K562 (cell line): ENCODE measurements around the gene SYT17. TPM values are rescaled to one million over a fixed set of nuclear protein-coding genes. Genes with fewer than 3 reads are reported as not detected.

ENCODE experiments used
- ATAC-seq: fragments of 200-7000 bp; cut with Tn5 transposase; 3 replicates; pipeline ENCODE4 v1.9.1; 2020; ENCODE audit warnings: moderate library complexity
- BruUV-seq: library from RNA; stranded (reverse); fragments of 400-500 nt; replicated peaks from 2 replicates; lab custom pipeline; 2021; lab: Mats Ljungman, UMichigan
- CTCF ChIA-PET: fragments of 300-600 bp; formaldehyde crosslinking; extraction: SDS; loops from one replicate; lab custom pipeline; 2021; ENCODE audit warnings: low intra/inter-chr PET ratio; lab: Yijun Ruan, JAX
- POLR2A ChIA-PET: fragments of 300-600, 350-650 bp; sonication (Branson Sonifier 250); formaldehyde crosslinking; extraction: SDS; loops from one replicate; lab custom pipeline; 2021; ENCODE audit warnings: antibody characterized with exemption, inconsistent platforms; lab: Yijun Ruan, JAX
- DNase-seq, 4 experiments: peaks; one replicate each; pipeline versions ENCODE4 v3.0.0 to v3.0.0-alpha.2; 2011 to 2018; ENCODE audit warnings: low spot score in 3 of 4, mixed read lengths in 3 of 4; ENCODE audit errors: extremely low read depth in 1 of 4
- FAIRE-seq: peaks from 2 replicates; lab custom pipeline; 2011; peaks lifted over from hg19 to GRCh38; lab: Jason Lieb, UNC
- H2AFZ ChIP-seq: 2 replicates; pipeline ENCODE4 v1.6.0; 2011; ENCODE audit warnings: low read depth, low read length, control low read depth, inconsistent platforms
- H3K27ac ChIP-seq: fragments of 200-600 bp; 3 replicates; pipeline ENCODE4 v1.8.0; 2011; ENCODE audit warnings: low read depth, mild to moderate bottlenecking, control low read depth, inconsistent platforms, low read length, moderate library complexity, mixed read lengths; ENCODE audit errors: extremely low read depth
- H3K27me3 ChIP-seq, 2 experiments: fragments of 300-600 bp in 1 of 2; 2 replicates in 1 of 2; 3 replicates in 1 of 2; pipeline versions ENCODE4 v1.6.0 to v1.8.0; 2011; ENCODE audit warnings: inconsistent platforms in 2 of 2, low read length in 2 of 2, mild to moderate bottlenecking in 1 of 2, mixed read lengths in 1 of 2, moderate library complexity in 1 of 2; ENCODE audit not compliant: control insufficient read depth in 2 of 2, insufficient read depth in 2 of 2
- H3K36me3 ChIP-seq: fragments of 300-600 bp; 3 replicates; pipeline ENCODE4 v1.8.0; 2011; ENCODE audit warnings: mild to moderate bottlenecking, low read length, inconsistent platforms; ENCODE audit not compliant: control insufficient read depth, insufficient read depth
- H3K4me1 ChIP-seq, 2 experiments: fragments of 200-600 bp in 1 of 2; replicated peaks in 1 of 2; 2 replicates in 1 of 2; 3 replicates in 1 of 2; pipeline versions ENCODE4 v1.5.1 to v1.8.0; 2011; ENCODE audit warnings: inconsistent platforms in 2 of 2, low read length in 2 of 2, mild to moderate bottlenecking in 1 of 2, mixed read lengths in 1 of 2, moderate library complexity in 1 of 2; ENCODE audit not compliant: control insufficient read depth in 2 of 2, insufficient read depth in 2 of 2
- H3K4me2 ChIP-seq: 2 replicates; pipeline ENCODE4 v1.6.1; 2011; ENCODE audit warnings: low read length, control low read depth, inconsistent platforms, mixed read lengths; ENCODE audit not compliant: insufficient read depth
- H3K4me3 ChIP-seq: fragments of 200-600 bp; sonication (generic), shearing (Covaris generic); 2 replicates; pipeline ENCODE4 v1.5.1; 2016; ENCODE audit warnings: control low read depth, inconsistent platforms
- H3K79me2 ChIP-seq: fragments of 200-600 bp; 3 replicates; pipeline ENCODE4 v1.8.0; 2011; ENCODE audit warnings: low read length, inconsistent platforms; ENCODE audit not compliant: control insufficient read depth, insufficient read depth
- H3K9ac ChIP-seq, 2 experiments: 2 replicates each; pipeline versions ENCODE4 v1.6.0 to v1.6.1; 2011; ENCODE audit warnings: low read depth in 2 of 2, low read length in 2 of 2, control low read depth in 1 of 2, inconsistent platforms in 1 of 2, mild to moderate bottlenecking in 1 of 2, mixed read lengths in 1 of 2; ENCODE audit not compliant: insufficient read depth in 1 of 2
- H3K9me1 ChIP-seq: one replicate; pipeline ENCODE4 v1.6.0; 2011; ENCODE audit warnings: inconsistent platforms, mild to moderate bottlenecking, low read length, moderate library complexity; ENCODE audit not compliant: control insufficient read depth, insufficient read depth
- H3K9me3 ChIP-seq: replicated peaks from 2 replicates; pipeline ENCODE4 v1.5.1; 2011; ENCODE audit warnings: low read depth, low read length, inconsistent platforms; ENCODE audit not compliant: control insufficient read depth, insufficient read depth
- H4K20me1 ChIP-seq: replicated peaks from 2 replicates; pipeline ENCODE4 v1.6.1; 2011; ENCODE audit warnings: low read length, inconsistent platforms, mixed read lengths; ENCODE audit not compliant: control insufficient read depth, insufficient read depth
- CREB1 ChIP-seq, 2 experiments: sonication (generic) in 1 of 2; formaldehyde crosslinking in 1 of 2; IDR thresholded peaks; 2 replicates each; pipeline versions ENCODE4 v1.6.1 to v1.8.0; 2012 to 2022; ENCODE audit warnings: inconsistent platforms in 1 of 2, mild to moderate bottlenecking in 1 of 2, missing genetic modification reagents in 1 of 2, moderate library complexity in 1 of 2
- CSDE1 ChIP-seq, 2 experiments: fragments of 450-650 bp; IDR thresholded peaks; 2 replicates each; pipeline ENCODE4 v1.6.1; 2016; ENCODE audit warnings: mild to moderate bottlenecking in 1 of 2
- ERF ChIP-seq: fragments of 450-650 bp; formaldehyde crosslinking; IDR thresholded peaks from 2 replicates; pipeline ENCODE4 v1.4.0; 2020; ENCODE audit warnings: mild to moderate bottlenecking, mixed read lengths
- ESRRA ChIP-seq: fragments of 450-650 bp; IDR thresholded peaks from 2 replicates; pipeline ENCODE4 v1.6.1; 2014; ENCODE audit warnings: low read depth, mild to moderate bottlenecking, moderate library complexity, borderline replicate concordance
- HIVEP1 ChIP-seq: fragments of 250-450 bp; sonication (Bioruptor Pico); IDR thresholded peaks from 2 replicates; pipeline ENCODE4 v1.4.0; 2020; ENCODE audit warnings: mild to moderate bottlenecking
- MECOM ChIP-seq: fragments of 250-450 bp; sonication (Bioruptor Pico); IDR thresholded peaks from 2 replicates; pipeline ENCODE4 v1.8.0; 2022; ENCODE audit warnings: inconsistent platforms
- NELFE ChIP-seq: IDR thresholded peaks from 2 replicates; pipeline ENCODE4 v1.6.1; 2011; ENCODE audit warnings: mild to moderate bottlenecking; ENCODE audit not compliant: insufficient read depth, insufficient read length
- NR3C1 ChIP-seq: sonication (generic); formaldehyde crosslinking; IDR thresholded peaks from 2 replicates; pipeline ENCODE4 v1.8.1; 2022; ENCODE audit warnings: missing genetic modification reagents
- ZNF274 ChIP-seq: IDR thresholded peaks from 2 replicates; pipeline ENCODE4 v1.6.1; 2011; ENCODE audit warnings: low read depth, mild to moderate bottlenecking, low read length, moderate library complexity, borderline replicate concordance
- ZNF3 ChIP-seq: fragments of 250-450 bp; sonication (Bioruptor Pico); IDR thresholded peaks from 2 replicates; pipeline ENCODE4 v1.5.0; 2021; ENCODE audit warnings: mild to moderate bottlenecking, moderate library complexity
- ZNF507 ChIP-seq: conservative IDR thresholded peaks from 2 replicates; pipeline ENCODE4 v1.6.1; 2017; ENCODE audit warnings: missing genetic modification characterization, missing compliant biosample characterization
- ZNF699 ChIP-seq: fragments of 250-450 bp; sonication (Bioruptor Pico); IDR thresholded peaks from 2 replicates; pipeline ENCODE4 v1.8.0; 2021; ENCODE audit warnings: mild to moderate bottlenecking, moderate library complexity; ENCODE audit not compliant: insufficient replicate concordance
- WGBS: fragments of 100-300 bp; shearing (Covaris generic); methylation state at CpG from one replicate; pipeline ENCODE4 v1.1.6; 2016; ENCODE audit warnings: low coverage, mixed read lengths; ENCODE audit not compliant: insufficient coverage; ENCODE audit errors: missing lambda C conversion rate; 5-methylcytosine and 5-hydroxymethylcytosine counted together
- in situ Hi-C: fragments of 300-500 bp; cut with MboI; formaldehyde crosslinking; loops from 4 replicates; pipeline ENCODE4 v1.15.0; 2018; ENCODE audit warnings: inconsistent platforms, mixed read lengths
- intact Hi-C: fragments of 100-400 bp; cut with micrococcal nuclease; formaldehyde crosslinking; loops from 2 replicates; pipeline ENCODE4 v1.14.2; 2022
- polyA plus RNA-seq, 8 experiments: library from polyadenylated mRNA; depleted of rRNA in 4 of 8; stranded (reverse) in 5 of 8; unstranded in 3 of 8; fragments of >200 nt; fragmentation: Nextera tagmentation in 2 of 8; fragmentation: Illumina TruSeq in 1 of 8; extraction: Ambion mirVana in 2 of 8; extraction: Trizol in 1 of 8; gene quantifications; 2 replicates each; pipeline versions ENCODE4 v1.2.1 to v1.2.3, GENCODE V29; 2011 to 2014; ENCODE audit warnings: inconsistent platforms in 1 of 8, missing spikeins in 1 of 8
- total RNA-seq, 7 experiments: library from RNA; depleted of rRNA in 6 of 7; stranded (reverse); fragments of >200 nt in 6 of 7; fragmentation: Illumina TruSeq in 2 of 7; extraction: Trizol in 2 of 7; gene quantifications; 2 replicates each; pipeline versions ENCODE4 v1.2.1 to v1.2.3, GENCODE V29; 2011 to 2021; ENCODE audit warnings: low replicate concordance in 1 of 7
- TF ChIP-seq, protein P1 (sequence below): fragments of 450-650 bp; IDR thresholded peaks from 2 replicates; pipeline ENCODE4 v1.7.1; 2018; ENCODE audit warnings: mild to moderate bottlenecking, low read depth; ENCODE audit not compliant: partially characterized antibody
- TF ChIP-seq, protein P2 (sequence below): fragments of 250-450 bp; sonication (Bioruptor Pico); IDR thresholded peaks from 2 replicates; pipeline ENCODE4 v1.8.0; 2022; ENCODE audit warnings: moderate library complexity, mild to moderate bottlenecking, inconsistent platforms
- TF ChIP-seq, protein P3 (sequence below): fragments of 450-650 bp; formaldehyde crosslinking; IDR thresholded peaks from 2 replicates; pipeline ENCODE4 v1.4.0; 2020; ENCODE audit warnings: mild to moderate bottlenecking, mixed read lengths

Gene SYT17
- total and polyA plus RNA-seq, 9 of the 15 experiments (the other 6 are each of a cell fraction or from before 2014, with no cell fraction given): not detected

DNA sequence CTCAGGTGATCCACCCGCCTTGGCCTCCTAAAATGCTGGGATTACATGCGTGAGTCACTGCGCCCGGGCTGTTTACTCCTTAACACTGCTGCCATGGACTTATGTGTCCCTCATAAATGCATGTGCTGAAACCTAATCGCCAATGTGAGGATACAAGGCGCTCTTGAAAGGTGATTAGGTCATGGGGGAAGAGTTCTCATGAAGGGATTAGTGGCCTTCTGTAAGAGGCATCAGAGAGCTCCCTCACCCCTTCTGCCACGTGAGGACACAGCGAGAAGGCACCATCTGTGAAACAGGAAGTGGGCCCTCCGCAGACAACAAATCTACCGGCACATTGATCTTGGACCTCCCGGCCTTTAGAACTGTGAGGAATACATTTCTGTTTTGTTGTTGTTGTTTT, 35.1 kb upstream of the SYT17 start (continued):
- TF ChIP-seq, protein P1, sequence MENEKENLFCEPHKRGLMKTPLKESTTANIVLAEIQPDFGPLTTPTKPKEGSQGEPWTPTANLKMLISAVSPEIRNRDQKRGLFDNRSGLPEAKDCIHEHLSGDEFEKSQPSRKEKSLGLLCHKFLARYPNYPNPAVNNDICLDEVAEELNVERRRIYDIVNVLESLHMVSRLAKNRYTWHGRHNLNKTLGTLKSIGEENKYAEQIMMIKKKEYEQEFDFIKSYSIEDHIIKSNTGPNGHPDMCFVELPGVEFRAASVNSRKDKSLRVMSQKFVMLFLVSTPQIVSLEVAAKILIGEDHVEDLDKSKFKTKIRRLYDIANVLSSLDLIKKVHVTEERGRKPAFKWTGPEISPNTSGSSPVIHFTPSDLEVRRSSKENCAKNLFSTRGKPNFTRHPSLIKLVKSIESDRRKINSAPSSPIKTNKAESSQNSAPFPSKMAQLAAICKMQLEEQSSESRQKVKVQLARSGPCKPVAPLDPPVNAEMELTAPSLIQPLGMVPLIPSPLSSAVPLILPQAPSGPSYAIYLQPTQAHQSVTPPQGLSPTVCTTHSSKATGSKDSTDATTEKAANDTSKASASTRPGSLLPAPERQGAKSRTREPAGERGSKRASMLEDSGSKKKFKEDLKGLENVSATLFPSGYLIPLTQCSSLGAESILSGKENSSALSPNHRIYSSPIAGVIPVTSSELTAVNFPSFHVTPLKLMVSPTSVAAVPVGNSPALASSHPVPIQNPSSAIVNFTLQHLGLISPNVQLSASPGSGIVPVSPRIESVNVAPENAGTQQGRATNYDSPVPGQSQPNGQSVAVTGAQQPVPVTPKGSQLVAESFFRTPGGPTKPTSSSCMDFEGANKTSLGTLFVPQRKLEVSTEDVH: no peak
- TF ChIP-seq, protein P2, sequence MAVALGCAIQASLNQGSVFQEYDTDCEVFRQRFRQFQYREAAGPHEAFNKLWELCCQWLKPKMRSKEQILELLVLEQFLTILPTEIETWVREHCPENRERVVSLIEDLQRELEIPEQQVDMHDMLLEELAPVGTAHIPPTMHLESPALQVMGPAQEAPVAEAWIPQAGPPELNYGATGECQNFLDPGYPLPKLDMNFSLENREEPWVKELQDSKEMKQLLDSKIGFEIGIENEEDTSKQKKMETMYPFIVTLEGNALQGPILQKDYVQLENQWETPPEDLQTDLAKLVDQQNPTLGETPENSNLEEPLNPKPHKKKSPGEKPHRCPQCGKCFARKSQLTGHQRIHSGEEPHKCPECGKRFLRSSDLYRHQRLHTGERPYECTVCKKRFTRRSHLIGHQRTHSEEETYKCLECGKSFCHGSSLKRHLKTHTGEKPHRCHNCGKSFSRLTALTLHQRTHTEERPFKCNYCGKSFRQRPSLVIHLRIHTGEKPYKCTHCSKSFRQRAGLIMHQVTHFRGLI (CRISPR knock-in tag): no peak

DNA sequence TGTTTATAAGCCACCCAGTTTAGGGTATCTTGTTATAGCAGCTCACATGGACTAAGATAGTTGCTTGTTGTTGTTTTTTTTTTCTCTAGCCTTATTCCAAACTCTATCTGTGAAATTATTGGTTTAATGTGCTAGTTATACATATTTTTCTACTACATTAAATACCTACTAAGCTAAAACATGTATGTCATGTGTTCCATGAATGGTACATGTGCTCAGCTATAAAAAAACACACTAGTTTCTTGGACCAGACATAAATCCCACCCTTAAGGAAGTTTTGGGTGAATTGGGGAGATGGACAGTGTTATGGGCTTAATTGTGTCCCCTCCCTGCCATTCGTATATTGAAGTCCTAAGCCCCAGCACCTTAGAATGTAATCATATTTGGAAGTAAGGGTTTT, 34.4 kb upstream of the SYT17 start:
- Histone ChIP-seq H2AFZ (no peak overlapping the region), H3K9me3 (no peaks in the 10 kb centered on the region), H3K9ac (no peak overlapping the region), H3K27ac (no peak overlapping the region), H3K4me1 (peaks cover 17 to 30% of the 10 kb centered on the region in 2 experiments), H3K4me2 (no peak overlapping the region), H3K36me3 (no peaks in the 10 kb centered on the region), H3K27me3 (no peaks in the 10 kb centered on the region; a peak in 1 of 5 replicates), H3K4me3 (no peak overlapping the region), H3K79me2 (no peaks in the 10 kb centered on the region), H4K20me1 (no peaks in the 10 kb centered on the region), H3K9me1 (no peaks in the 10 kb centered on the region)
- in situ Hi-C loops (no loop called here), intact Hi-C loops (no loop called here)
- WGBS: 36% methylated on average over 1 of the region's 1 CpG
- ChIA-PET POLR2A (interaction anchor here (0.6 to 3.2 kb wide), 4 partner anchors 11 to 69 kb away, joined by 3 to 13 read pairs (median 4); no protein-coding TSS in a partner anchor), CTCF (no interaction called here)
- FAIRE-seq (no peak), DNase-seq (no peak), ATAC-seq (no peak)
- BruUV-seq: no TSS peak
- no peak for TF ChIP-seq NELFE
- no peak for TF ChIP-seq ERF (CRISPR knock-in tag)
- no peak for TF ChIP-seq ZNF699 (CRISPR knock-in tag)
- no peak for TF ChIP-seq ZNF3
- no peak for TF ChIP-seq CREB1 (IDR thresholded peaks at IDR 0.05)
- no peak for TF ChIP-seq CREB1 (CRISPR knock-in tag; IDR thresholded peaks at IDR 0.05)
- no peak for TF ChIP-seq ESRRA
- TF ChIP-seq ZNF274: no peak
- no peak for TF ChIP-seq NR3C1 (CRISPR knock-in tag)
- no peak for TF ChIP-seq CSDE1 (IDR thresholded peaks at IDR 0.05)
- TF ChIP-seq HIVEP1 (CRISPR knock-in tag): no peak
- no peak for TF ChIP-seq ZNF507 (tag)
- no peak for TF ChIP-seq MECOM
- TF ChIP-seq, protein P3, sequence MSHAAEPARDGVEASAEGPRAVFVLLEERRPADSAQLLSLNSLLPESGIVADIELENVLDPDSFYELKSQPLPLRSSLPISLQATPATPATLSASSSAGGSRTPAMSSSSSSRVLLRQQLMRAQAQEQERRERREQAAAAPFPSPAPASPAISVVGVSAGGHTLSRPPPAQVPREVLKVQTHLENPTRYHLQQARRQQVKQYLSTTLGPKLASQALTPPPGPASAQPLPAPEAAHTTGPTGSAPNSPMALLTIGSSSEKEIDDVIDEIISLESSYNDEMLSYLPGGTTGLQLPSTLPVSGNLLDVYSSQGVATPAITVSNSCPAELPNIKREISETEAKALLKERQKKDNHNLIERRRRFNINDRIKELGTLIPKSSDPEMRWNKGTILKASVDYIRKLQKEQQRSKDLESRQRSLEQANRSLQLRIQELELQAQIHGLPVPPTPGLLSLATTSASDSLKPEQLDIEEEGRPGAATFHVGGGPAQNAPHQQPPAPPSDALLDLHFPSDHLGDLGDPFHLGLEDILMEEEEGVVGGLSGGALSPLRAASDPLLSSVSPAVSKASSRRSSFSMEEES (CRISPR knock-in tag): no peak
